ENCODE measurements around the gene PER2. TPM values are rescaled to one million over a fixed set of nuclear protein-coding genes. Genes with fewer than 3 reads are reported as not detected.

The PER2 gene
- total and polyA plus RNA-seq, 2 of the 4 experiments (the other 2 are of a cell fraction): 1.7 to 3.2 TPM

- intact Hi-C loops (cut with micrococcal nuclease): no loop called here
- ChIA-PET CTCF (no interaction called here), POLR2A (ENCODE audit: unreplicated experiment) (no interaction called here)
Observed at GRCh38 chr2:238294046-238294392, 5.6 kb upstream of the PER2 start.

More at GRCh38 chr2:238294046-238294392, 5.6 kb upstream of the PER2 start:
- no TSS peak for BruUV-seq (replicated peaks)
- Histone ChIP-seq H3K4ac (ENCODE audit: low read depth, low read length) (no peak overlapping the region), H2AK5ac (ENCODE audit: low read depth, low read length) (no peak overlapping the region), H3K9ac (ENCODE audit: low read depth, low read length) (no peak overlapping the region), H3K18ac (ENCODE audit: low read depth, low read length) (no peak overlapping the region), H4K5ac (ENCODE audit: low read depth, low read length) (no peak overlapping the region), H3K14ac (replicated peaks; ENCODE audit: low read depth, low read length) (no peak overlapping the region), H3K27ac (ENCODE audit: insufficient read depth, low read length) (no peak overlapping the region), H3K36me3 (ENCODE audit: control insufficient read depth, insufficient read depth, low read length) (no peaks in the 10 kb centered on the region), H3K9me3 (ENCODE audit: control insufficient read depth, insufficient read depth, low read length) (no peaks in the 10 kb centered on the region), H2BK15ac (ENCODE audit: low read depth, low read length) (no peak overlapping the region), H4K20me1 (ENCODE audit: insufficient read depth, low read length) (no peaks in the 10 kb centered on the region), H3K27me3 (ENCODE audit: control insufficient read depth, insufficient read depth, low read length) (peaks cover 37% of the 10 kb centered on the region), H3K23ac (ENCODE audit: low read depth, low read length) (no peak overlapping the region), H2BK20ac (ENCODE audit: low read depth, low read length) (no peak overlapping the region), H2AK9ac (replicated peaks; ENCODE audit: low read depth, low read length, poor library complexity) (no peak overlapping the region), H3K4me3 (ENCODE audit: insufficient read depth, low read depth, low read length) (no peak overlapping the region), H3K4me2 (ENCODE audit: low read depth, low read length) (no peak overlapping the region), H4K8ac (ENCODE audit: low read depth in 2 of 2, low read length in 2 of 2) (no peak overlapping the region), H3K79me1 (ENCODE audit: low read depth in 1 of 2, low read length in 2 of 2) (no peaks in the 10 kb centered on the region), H2AFZ (replicated peaks; ENCODE audit: low read length, poor library complexity) (no peak overlapping the region), H2BK5ac (ENCODE audit: low read depth, low read length, poor library complexity, severe bottlenecking) (no peak overlapping the region), H3K9me1 (ENCODE audit: insufficient read depth, low read length) (no peaks in the 10 kb centered on the region), H4K91ac (ENCODE audit: insufficient read depth, low read depth, low read length) (no peak overlapping the region), H2BK120ac (ENCODE audit: low read depth, low read length) (no peak overlapping the region), H3K4me1 (ENCODE audit: control insufficient read depth, insufficient read depth, low read length) (no peaks in the 10 kb centered on the region), H3K56ac (ENCODE audit: extremely low read depth, insufficient read depth, low read length) (no peak overlapping the region)
- dilution Hi-C loops (cut with HindIII; ENCODE audit: low sequenced_read_pairs, unreplicated experiment) (no loop called here), in situ Hi-C loops (cut with MboI; ENCODE audit: low sequenced_read_pairs) (no loop called here)
- WGBS, 2 experiments (ENCODE audit: extremely low coverage in 2 of 2, insufficient read length in 1 of 2): 85% methylated on average over 4 of the region's 9 CpGs; no CpG with 5 or more reads in 1 of the 2 experiments
- DNase-seq (no peak), ATAC-seq (ENCODE audit: low read depth) (no peak)
- TF ChIP-seq USF2 (IDR thresholded peaks at IDR 0.05; ENCODE audit: low read depth, low read length): no peak
- no peak for TF ChIP-seq RAD21 (IDR thresholded peaks at IDR 0.05; ENCODE audit: low read length)
- TF ChIP-seq FOS (IDR thresholded peaks at IDR 0.05; ENCODE audit: low read depth, low read length): no peak
- TF ChIP-seq MXI1 (IDR thresholded peaks at IDR 0.05; ENCODE audit: borderline replicate concordance, low read depth, low read length): no peak
- TF ChIP-seq CEBPB (IDR thresholded peaks at IDR 0.05; ENCODE audit: low read depth, low read length): no peak
- TF ChIP-seq MAFK (IDR thresholded peaks at IDR 0.05; ENCODE audit: low read depth, low read length): no peak
- TF ChIP-seq NFE2L2 (IDR thresholded peaks at IDR 0.05; ENCODE audit: low read depth, low read length): no peak
- TF ChIP-seq MAZ (IDR thresholded peaks at IDR 0.05; ENCODE audit: borderline replicate concordance, low read depth, low read length): no peak
- no peak for TF ChIP-seq CHD1 (IDR thresholded peaks at IDR 0.05; ENCODE audit: low read depth, low read length)
- no peak for TF ChIP-seq BHLHE40 (IDR thresholded peaks at IDR 0.05; ENCODE audit: low read depth, low read length)
- no peak for TF ChIP-seq POLR2A (IDR thresholded peaks at IDR 0.05; ENCODE audit: low read depth, low read length)

Data from IMR-90 (cell line).